GM19468 (cell line): ENCODE measurements around the gene ZNF532.

ENCODE experiments used
- ATAC-seq: cut with Tn5 transposase; IDR thresholded peaks from one replicate; pipeline ENCODE4 v1.9.1; 2021; ENCODE audit warnings: mild to moderate bottlenecking, moderate library complexity, moderate number of reproducible peaks; ENCODE audit not compliant: unreplicated experiment; ENCODE audit errors: extremely low read depth

The ZNF532 gene

GRCh38 chr18:58934356-58934755, 69.7 kb downstream of the ZNF532 start:
- no peak for ATAC-seq

GRCh38 chr18:58934933-58935577, 70.4 kb downstream of the ZNF532 start:
- ATAC-seq: no peak

- no peak for ATAC-seq
Observed at GRCh38 chr18:58937071-58937886, 72.6 kb downstream of the ZNF532 start.

- ATAC-seq: no peak
Observed at GRCh38 chr18:58937887-58938267, 73.2 kb downstream of the ZNF532 start.

- no peak for ATAC-seq
Observed at GRCh38 chr18:58941426-58942099, 76.9 kb downstream of the ZNF532 start.

- no peak for ATAC-seq
Observed at GRCh38 chr18:58943896-58944295, 79.2 kb downstream of the ZNF532 start.

GRCh38 chr18:58947136-58947732, 82.6 kb downstream of the ZNF532 start:
- no peak for ATAC-seq

GRCh38 chr18:58949031-58949430, 84.4 kb downstream of the ZNF532 start:
- ATAC-seq: no peak

- ATAC-seq: no peak
Observed at GRCh38 chr18:58951986-58952702, 87.5 kb downstream of the ZNF532 start.

- ATAC-seq: no peak
Observed at GRCh38 chr18:58952858-58953257, 88.2 kb downstream of the ZNF532 start.

- ATAC-seq: no peak
Observed at GRCh38 chr18:58953627-58954026, 89.0 kb downstream of the ZNF532 start.

- no peak for ATAC-seq
Observed at GRCh38 chr18:58955001-58955400, 90.3 kb downstream of the ZNF532 start.

GRCh38 chr18:58955738-58956137, 91.1 kb downstream of the ZNF532 start:
- ATAC-seq: no peak

- no peak for ATAC-seq
Observed at GRCh38 chr18:58958628-58959027, 94.0 kb downstream of the ZNF532 start.

- ATAC-seq: no peak
Observed at GRCh38 chr18:58960508-58960907, 95.8 kb downstream of the ZNF532 start.

- no peak for ATAC-seq
Observed at GRCh38 chr18:58960946-58961722, 96.5 kb downstream of the ZNF532 start.

- no peak for ATAC-seq
Observed at GRCh38 chr18:58962336-58962735, 97.7 kb downstream of the ZNF532 start.

- no peak for ATAC-seq
Observed at GRCh38 chr18:58965291-58966004, 100.8 kb downstream of the ZNF532 start.
